B cell (primary cell): ENCODE data around the gene TRAP1.

Experiments
- EZH2 ChIP-seq: IDR thresholded peaks from 2 replicates; pipeline ENCODE4 v1.6.1; 2012; ENCODE audit warnings: borderline replicate concordance, low read depth, mild to moderate bottlenecking, moderate library complexity, low read length; ENCODE audit not compliant: insufficient read depth, poor library complexity, severe bottlenecking
- TF ChIP-seq, protein P1 (sequence below): fragments of 200-600 bp; IDR thresholded peaks from one replicate; pipeline ENCODE4 v1.8.0; 2022; ENCODE audit warnings: antibody characterized with exemption, mild to moderate bottlenecking

DNA sequence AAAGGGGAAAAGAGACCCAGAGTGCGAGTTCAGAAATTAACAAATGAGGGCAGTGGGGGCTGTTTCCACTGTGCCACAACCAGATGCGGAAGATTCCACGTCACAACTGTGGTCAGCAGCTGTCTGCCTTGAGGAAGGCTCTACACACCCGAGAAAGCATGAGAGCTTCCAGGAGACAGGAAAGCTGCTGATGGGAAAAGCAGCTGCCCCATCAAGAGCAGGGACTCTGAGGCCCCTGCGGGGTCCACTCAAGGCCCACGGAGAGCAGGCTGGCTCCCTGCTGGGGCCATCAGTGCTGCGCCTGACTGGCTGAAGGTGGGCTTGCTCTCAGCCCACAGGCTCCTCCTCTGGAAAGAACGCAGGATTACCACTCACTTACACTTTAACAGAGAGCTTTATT, 14.8 kb upstream of the TRAP1 start:
- TF ChIP-seq, protein P1, sequence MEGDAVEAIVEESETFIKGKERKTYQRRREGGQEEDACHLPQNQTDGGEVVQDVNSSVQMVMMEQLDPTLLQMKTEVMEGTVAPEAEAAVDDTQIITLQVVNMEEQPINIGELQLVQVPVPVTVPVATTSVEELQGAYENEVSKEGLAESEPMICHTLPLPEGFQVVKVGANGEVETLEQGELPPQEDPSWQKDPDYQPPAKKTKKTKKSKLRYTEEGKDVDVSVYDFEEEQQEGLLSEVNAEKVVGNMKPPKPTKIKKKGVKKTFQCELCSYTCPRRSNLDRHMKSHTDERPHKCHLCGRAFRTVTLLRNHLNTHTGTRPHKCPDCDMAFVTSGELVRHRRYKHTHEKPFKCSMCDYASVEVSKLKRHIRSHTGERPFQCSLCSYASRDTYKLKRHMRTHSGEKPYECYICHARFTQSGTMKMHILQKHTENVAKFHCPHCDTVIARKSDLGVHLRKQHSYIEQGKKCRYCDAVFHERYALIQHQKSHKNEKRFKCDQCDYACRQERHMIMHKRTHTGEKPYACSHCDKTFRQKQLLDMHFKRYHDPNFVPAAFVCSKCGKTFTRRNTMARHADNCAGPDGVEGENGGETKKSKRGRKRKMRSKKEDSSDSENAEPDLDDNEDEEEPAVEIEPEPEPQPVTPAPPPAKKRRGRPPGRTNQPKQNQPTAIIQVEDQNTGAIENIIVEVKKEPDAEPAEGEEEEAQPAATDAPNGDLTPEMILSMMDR, result no peak
- TF ChIP-seq EZH2, result no peak
